WTC11 (cell line): ENCODE results near the gene CD8B. TPM values are rescaled to one million over a fixed set of nuclear protein-coding genes. Genes with fewer than 3 reads are reported as not detected.
A peak's percentile ranks its signal among the peaks of the same experiment; 100 is the strongest.

Experiments used
- ATAC-seq: fragments of 200-7000 bp; cut with Tn5 transposase; 2 replicates; pipeline ENCODE4 v1.10.0; 2021; ENCODE audit warnings: mild to moderate bottlenecking, moderate library complexity
- CTCF ChIA-PET: fragments of 300-600 bp; sonication (Branson Sonifier 250); formaldehyde crosslinking; loops from one replicate; lab custom pipeline; 2021; ENCODE audit warnings: antibody characterized with exemption; lab: Charles Lee
- POLR2A ChIA-PET: fragments of 350-600 bp; sonication (Branson Sonifier 250); formaldehyde crosslinking; loops from one replicate; lab custom pipeline; 2021; ENCODE audit warnings: antibody characterized with exemption; lab: Charles Lee
- DNase-seq: peaks from one replicate; pipeline ENCODE4 v3.0.0; 2021; ENCODE audit warnings: low spot score
- H3K27ac Mint-ChIP-seq: 2 replicates; pipeline ENCODE4 v1.8.0; 2021; ENCODE audit warnings: mixed read lengths
- H3K27me3 Mint-ChIP-seq: 2 replicates; pipeline ENCODE4 v1.8.0; 2021; ENCODE audit warnings: low read depth, mild to moderate bottlenecking, moderate library complexity, mixed read lengths
- H3K36me3 Mint-ChIP-seq: 2 replicates; pipeline ENCODE4 v1.8.0; 2021; ENCODE audit warnings: mixed read lengths
- H3K4me1 Mint-ChIP-seq: 2 replicates; pipeline ENCODE4 v1.8.0; 2022; ENCODE audit warnings: mixed read lengths
- H3K4me3 Mint-ChIP-seq: 2 replicates; pipeline ENCODE4 v1.8.0; 2021; ENCODE audit warnings: mild to moderate bottlenecking, moderate library complexity, mixed read lengths
- H3K9me3 Mint-ChIP-seq: 2 replicates; pipeline ENCODE4 v1.8.0; 2021; ENCODE audit warnings: mixed read lengths
- GRHL2 ChIP-seq: fragments of 250-450 bp; sonication (Bioruptor Pico); IDR thresholded peaks from 2 replicates; pipeline ENCODE4 v1.8.0; 2022; ENCODE audit warnings: mild to moderate bottlenecking, moderate library complexity; ENCODE audit not compliant: insufficient replicate concordance, severe bottlenecking
- HMGA2 ChIP-seq: fragments of 250-450 bp; sonication (Bioruptor Pico); IDR thresholded peaks from 2 replicates; pipeline ENCODE4 v1.4.0; 2021; ENCODE audit warnings: mild to moderate bottlenecking, moderate library complexity
- JAZF1 ChIP-seq: fragments of 250-450 bp; sonication (Bioruptor Pico); IDR thresholded peaks from 2 replicates; pipeline ENCODE4 v1.9.0; 2021; ENCODE audit warnings: moderate library complexity, mild to moderate bottlenecking, inconsistent platforms
- NFE2L1 ChIP-seq: sonication (generic); formaldehyde crosslinking; IDR thresholded peaks from 2 replicates; pipeline ENCODE4 v1.8.1; 2023; ENCODE audit warnings: missing genetic modification reagents
- NR1H2 ChIP-seq: sonication (generic); formaldehyde crosslinking; IDR thresholded peaks from 2 replicates; pipeline ENCODE4 v1.9.0; 2021; ENCODE audit warnings: mild to moderate bottlenecking, moderate library complexity, missing genetic modification reagents
- NR2C2 ChIP-seq: sonication (generic); formaldehyde crosslinking; IDR thresholded peaks from 2 replicates; pipeline ENCODE4 v1.8.0; 2022; ENCODE audit warnings: mild to moderate bottlenecking, missing genetic modification reagents
- OVOL2 ChIP-seq: fragments of 250-450 bp; sonication (Bioruptor Pico); IDR thresholded peaks from 2 replicates; pipeline ENCODE4 v1.9.0; 2021; ENCODE audit warnings: mild to moderate bottlenecking, borderline replicate concordance
- RELA ChIP-seq: sonication (generic); formaldehyde crosslinking; IDR thresholded peaks from 2 replicates; pipeline ENCODE4 v1.8.1; 2022; ENCODE audit warnings: missing genetic modification reagents, mild to moderate bottlenecking, borderline replicate concordance
- ZNF671 ChIP-seq: fragments of 250-450 bp; sonication (Bioruptor Pico); IDR thresholded peaks from 2 replicates; pipeline ENCODE4 v1.8.0; 2021; ENCODE audit warnings: mild to moderate bottlenecking
- total RNA-seq: library from RNA; stranded (reverse); gene quantifications from 3 replicates; pipeline ENCODE4 v1.2.3, GENCODE V29; 2021
- TF ChIP-seq, protein P1 (sequence below): sonication (generic); formaldehyde crosslinking; IDR thresholded peaks from 2 replicates; pipeline ENCODE4 v1.8.1; 2023; ENCODE audit warnings: mild to moderate bottlenecking, missing genetic modification reagents, borderline replicate concordance
- TF ChIP-seq, protein P2 (sequence below): sonication (generic); formaldehyde crosslinking; IDR thresholded peaks from 2 replicates; pipeline ENCODE4 v1.8.1; 2023; ENCODE audit warnings: mild to moderate bottlenecking, missing genetic modification reagents, moderate library complexity
- TF ChIP-seq, protein P3 (sequence below): sonication (generic); formaldehyde crosslinking; IDR thresholded peaks from 2 replicates; pipeline ENCODE4 v1.8.1; 2022; ENCODE audit warnings: mild to moderate bottlenecking, missing genetic modification reagents, moderate library complexity, borderline replicate concordance
- TF ChIP-seq, protein P4 (sequence below): sonication (generic); formaldehyde crosslinking; conservative IDR thresholded peaks from 2 replicates; pipeline ENCODE4 v1.8.1; 2023; ENCODE audit warnings: mild to moderate bottlenecking, low read depth, missing genetic modification reagents, moderate library complexity
- TF ChIP-seq, protein P5 (sequence below): fragments of 250-450 bp; sonication (Bioruptor Pico); IDR thresholded peaks from 2 replicates; pipeline ENCODE4 v1.9.0; 2021; ENCODE audit warnings: moderate library complexity, mild to moderate bottlenecking, inconsistent platforms, borderline replicate concordance
- TF ChIP-seq, protein P6 (sequence below): sonication (generic); formaldehyde crosslinking; IDR thresholded peaks from 2 replicates; pipeline ENCODE4 v1.8.0; 2022; ENCODE audit warnings: mild to moderate bottlenecking, missing genetic modification reagents
- TF ChIP-seq, protein P7 (sequence below): sonication (generic); formaldehyde crosslinking; IDR thresholded peaks from 2 replicates; pipeline ENCODE4 v1.8.1; 2022; ENCODE audit warnings: low read depth, missing genetic modification reagents, borderline replicate concordance

The CD8B gene
- total RNA-seq, 1 experiment from 2014 or later, result 0.70 TPM

DNA sequence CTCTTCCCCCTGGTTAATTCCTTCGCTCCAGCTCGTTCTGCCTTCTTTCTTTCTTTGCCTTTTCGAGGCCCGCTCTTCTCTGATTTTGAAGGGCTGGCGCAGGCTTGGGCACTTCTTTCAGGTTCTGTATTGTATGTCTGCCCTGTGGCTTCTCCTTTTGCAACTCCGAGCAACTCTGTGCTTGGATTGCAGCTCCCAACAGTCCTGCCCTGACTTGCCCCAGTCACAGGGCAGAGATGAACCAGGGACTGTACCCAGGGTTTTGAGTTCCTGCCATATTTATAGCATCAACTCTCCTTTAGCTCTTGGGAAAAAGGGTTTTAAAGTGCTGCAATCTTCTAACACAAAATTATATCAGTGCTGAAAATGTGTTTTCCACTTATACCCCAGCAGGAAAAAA is 39.8 kb downstream of the CD8B start (continued):
- TF ChIP-seq, protein P1, sequence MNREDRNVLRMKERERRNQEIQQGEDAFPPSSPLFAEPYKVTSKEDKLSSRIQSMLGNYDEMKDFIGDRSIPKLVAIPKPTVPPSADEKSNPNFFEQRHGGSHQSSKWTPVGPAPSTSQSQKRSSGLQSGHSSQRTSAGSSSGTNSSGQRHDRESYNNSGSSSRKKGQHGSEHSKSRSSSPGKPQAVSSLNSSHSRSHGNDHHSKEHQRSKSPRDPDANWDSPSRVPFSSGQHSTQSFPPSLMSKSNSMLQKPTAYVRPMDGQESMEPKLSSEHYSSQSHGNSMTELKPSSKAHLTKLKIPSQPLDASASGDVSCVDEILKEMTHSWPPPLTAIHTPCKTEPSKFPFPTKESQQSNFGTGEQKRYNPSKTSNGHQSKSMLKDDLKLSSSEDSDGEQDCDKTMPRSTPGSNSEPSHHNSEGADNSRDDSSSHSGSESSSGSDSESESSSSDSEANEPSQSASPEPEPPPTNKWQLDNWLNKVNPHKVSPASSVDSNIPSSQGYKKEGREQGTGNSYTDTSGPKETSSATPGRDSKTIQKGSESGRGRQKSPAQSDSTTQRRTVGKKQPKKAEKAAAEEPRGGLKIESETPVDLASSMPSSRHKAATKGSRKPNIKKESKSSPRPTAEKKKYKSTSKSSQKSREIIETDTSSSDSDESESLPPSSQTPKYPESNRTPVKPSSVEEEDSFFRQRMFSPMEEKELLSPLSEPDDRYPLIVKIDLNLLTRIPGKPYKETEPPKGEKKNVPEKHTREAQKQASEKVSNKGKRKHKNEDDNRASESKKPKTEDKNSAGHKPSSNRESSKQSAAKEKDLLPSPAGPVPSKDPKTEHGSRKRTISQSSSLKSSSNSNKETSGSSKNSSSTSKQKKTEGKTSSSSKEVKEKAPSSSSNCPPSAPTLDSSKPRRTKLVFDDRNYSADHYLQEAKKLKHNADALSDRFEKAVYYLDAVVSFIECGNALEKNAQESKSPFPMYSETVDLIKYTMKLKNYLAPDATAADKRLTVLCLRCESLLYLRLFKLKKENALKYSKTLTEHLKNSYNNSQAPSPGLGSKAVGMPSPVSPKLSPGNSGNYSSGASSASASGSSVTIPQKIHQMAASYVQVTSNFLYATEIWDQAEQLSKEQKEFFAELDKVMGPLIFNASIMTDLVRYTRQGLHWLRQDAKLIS, result no peak
- TF ChIP-seq NR1H2 (CRISPR knock-in tag) (no peak), ZNF671 (CRISPR knock-in tag) (no peak), RELA (CRISPR knock-in tag) (no peak), HMGA2 (CRISPR knock-in tag) (no peak), NFE2L1 (CRISPR knock-in tag) (no peak), OVOL2 (CRISPR knock-in tag) (no peak), JAZF1 (CRISPR knock-in tag) (no peak), NR2C2 (no peak), GRHL2 (CRISPR knock-in tag) (no peak)
- TF ChIP-seq, protein P2, sequence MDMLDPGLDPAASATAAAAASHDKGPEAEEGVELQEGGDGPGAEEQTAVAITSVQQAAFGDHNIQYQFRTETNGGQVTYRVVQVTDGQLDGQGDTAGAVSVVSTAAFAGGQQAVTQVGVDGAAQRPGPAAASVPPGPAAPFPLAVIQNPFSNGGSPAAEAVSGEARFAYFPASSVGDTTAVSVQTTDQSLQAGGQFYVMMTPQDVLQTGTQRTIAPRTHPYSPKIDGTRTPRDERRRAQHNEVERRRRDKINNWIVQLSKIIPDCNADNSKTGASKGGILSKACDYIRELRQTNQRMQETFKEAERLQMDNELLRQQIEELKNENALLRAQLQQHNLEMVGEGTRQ, result no peak
- TF ChIP-seq, protein P3, sequence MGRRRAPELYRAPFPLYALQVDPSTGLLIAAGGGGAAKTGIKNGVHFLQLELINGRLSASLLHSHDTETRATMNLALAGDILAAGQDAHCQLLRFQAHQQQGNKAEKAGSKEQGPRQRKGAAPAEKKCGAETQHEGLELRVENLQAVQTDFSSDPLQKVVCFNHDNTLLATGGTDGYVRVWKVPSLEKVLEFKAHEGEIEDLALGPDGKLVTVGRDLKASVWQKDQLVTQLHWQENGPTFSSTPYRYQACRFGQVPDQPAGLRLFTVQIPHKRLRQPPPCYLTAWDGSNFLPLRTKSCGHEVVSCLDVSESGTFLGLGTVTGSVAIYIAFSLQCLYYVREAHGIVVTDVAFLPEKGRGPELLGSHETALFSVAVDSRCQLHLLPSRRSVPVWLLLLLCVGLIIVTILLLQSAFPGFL (CRISPR knock-in tag), result no peak
- TF ChIP-seq, protein P4, sequence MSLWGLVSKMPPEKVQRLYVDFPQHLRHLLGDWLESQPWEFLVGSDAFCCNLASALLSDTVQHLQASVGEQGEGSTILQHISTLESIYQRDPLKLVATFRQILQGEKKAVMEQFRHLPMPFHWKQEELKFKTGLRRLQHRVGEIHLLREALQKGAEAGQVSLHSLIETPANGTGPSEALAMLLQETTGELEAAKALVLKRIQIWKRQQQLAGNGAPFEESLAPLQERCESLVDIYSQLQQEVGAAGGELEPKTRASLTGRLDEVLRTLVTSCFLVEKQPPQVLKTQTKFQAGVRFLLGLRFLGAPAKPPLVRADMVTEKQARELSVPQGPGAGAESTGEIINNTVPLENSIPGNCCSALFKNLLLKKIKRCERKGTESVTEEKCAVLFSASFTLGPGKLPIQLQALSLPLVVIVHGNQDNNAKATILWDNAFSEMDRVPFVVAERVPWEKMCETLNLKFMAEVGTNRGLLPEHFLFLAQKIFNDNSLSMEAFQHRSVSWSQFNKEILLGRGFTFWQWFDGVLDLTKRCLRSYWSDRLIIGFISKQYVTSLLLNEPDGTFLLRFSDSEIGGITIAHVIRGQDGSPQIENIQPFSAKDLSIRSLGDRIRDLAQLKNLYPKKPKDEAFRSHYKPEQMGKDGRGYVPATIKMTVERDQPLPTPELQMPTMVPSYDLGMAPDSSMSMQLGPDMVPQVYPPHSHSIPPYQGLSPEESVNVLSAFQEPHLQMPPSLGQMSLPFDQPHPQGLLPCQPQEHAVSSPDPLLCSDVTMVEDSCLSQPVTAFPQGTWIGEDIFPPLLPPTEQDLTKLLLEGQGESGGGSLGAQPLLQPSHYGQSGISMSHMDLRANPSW (CRISPR knock-in tag), result no peak
- TF ChIP-seq, protein P5, sequence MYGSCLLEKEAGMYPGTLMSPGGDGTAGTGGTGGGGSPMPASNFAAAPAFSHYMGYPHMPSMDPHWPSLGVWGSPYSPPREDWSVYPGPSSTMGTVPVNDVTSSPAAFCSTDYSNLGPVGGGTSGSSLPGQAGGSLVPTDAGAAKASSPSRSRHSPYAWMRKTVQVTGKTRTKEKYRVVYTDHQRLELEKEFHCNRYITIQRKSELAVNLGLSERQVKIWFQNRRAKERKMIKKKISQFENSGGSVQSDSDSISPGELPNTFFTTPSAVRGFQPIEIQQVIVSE, result no peak
- TF ChIP-seq, protein P6, sequence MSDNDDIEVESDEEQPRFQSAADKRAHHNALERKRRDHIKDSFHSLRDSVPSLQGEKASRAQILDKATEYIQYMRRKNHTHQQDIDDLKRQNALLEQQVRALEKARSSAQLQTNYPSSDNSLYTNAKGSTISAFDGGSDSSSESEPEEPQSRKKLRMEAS (CRISPR knock-in tag), result no peak
- TF ChIP-seq, protein P7, sequence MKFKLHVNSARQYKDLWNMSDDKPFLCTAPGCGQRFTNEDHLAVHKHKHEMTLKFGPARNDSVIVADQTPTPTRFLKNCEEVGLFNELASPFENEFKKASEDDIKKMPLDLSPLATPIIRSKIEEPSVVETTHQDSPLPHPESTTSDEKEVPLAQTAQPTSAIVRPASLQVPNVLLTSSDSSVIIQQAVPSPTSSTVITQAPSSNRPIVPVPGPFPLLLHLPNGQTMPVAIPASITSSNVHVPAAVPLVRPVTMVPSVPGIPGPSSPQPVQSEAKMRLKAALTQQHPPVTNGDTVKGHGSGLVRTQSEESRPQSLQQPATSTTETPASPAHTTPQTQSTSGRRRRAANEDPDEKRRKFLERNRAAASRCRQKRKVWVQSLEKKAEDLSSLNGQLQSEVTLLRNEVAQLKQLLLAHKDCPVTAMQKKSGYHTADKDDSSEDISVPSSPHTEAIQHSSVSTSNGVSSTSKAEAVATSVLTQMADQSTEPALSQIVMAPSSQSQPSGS (CRISPR knock-in tag), result no peak

DNA sequence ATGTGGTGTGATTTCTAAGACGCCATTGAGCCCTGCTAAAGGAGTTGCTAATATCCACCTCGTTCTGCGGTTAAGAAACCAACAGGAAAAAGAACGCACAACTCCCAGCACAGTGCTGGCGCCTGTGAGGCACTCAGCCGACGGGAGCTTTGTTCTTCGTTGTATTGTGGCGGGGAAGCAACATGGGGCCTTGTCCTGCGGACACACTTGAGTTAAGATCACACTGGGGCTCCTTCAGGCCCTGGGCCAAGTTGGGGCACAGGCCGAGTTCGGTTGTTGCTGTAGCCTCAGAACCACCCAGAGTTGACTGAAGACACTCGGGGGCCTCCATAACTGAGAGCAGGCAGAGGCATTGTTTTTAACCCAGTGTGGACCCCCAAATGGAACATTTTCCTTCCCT is 40.4 kb downstream of the CD8B start:
- H3K4me3 Mint-ChIP-seq, result no peak overlapping the region
- peak; percentile 48; the same call in 1 of the 2 replicates for ATAC-seq
- no peaks in the 10 kb centered on the region for H3K4me1 Mint-ChIP-seq
- CTCF ChIA-PET, result no interaction called here
- TF ChIP-seq, protein P7 (CRISPR knock-in tag), result no peak
- peaks cover 23% of the 10 kb centered on the region for H3K9me3 Mint-ChIP-seq
- H3K27me3 Mint-ChIP-seq, result no peaks in the 10 kb centered on the region; the same call in 1 of the 2 replicates
- POLR2A ChIA-PET, result no interaction called here
- peaks cover 8% of the 10 kb centered on the region for H3K36me3 Mint-ChIP-seq
- no peak for DNase-seq
- no peak overlapping the region for H3K27ac Mint-ChIP-seq
